H1 (cell line): Measurements from ENCODE around the gene QRICH1.

Experiments used
- HDAC6 ChIP-seq: IDR thresholded peaks from one replicate; pipeline ENCODE4 v1.7.1; 2012; ENCODE audit warnings: low read depth, mild to moderate bottlenecking, inconsistent platforms, low read length, moderate library complexity
- JUN ChIP-seq: IDR thresholded peaks from 2 replicates; pipeline ENCODE4 v1.6.1; 2011; ENCODE audit warnings: low read depth, mild to moderate bottlenecking, improper control_type of control experiment, low read length
- JUND ChIP-seq: IDR thresholded peaks from 2 replicates; pipeline ENCODE4 v1.6.1; 2011; ENCODE audit warnings: mild to moderate bottlenecking, improper control_type of control experiment, low read length
- SIN3A ChIP-seq, 2 experiments: IDR thresholded peaks in 1 of 2; conservative IDR thresholded peaks in 1 of 2; 2 replicates each; pipeline ENCODE4 v1.6.1; 2011 to 2012; ENCODE audit warnings: low read length in 2 of 2, improper control_type of control experiment in 1 of 2, low read depth in 1 of 2, mild to moderate bottlenecking in 1 of 2
- TF ChIP-seq, protein P1 (sequence below), 3 experiments: IDR thresholded peaks; 1 replicate in 2 of 3; 2 replicates in 1 of 3; pipeline versions ENCODE4 v1.5.1 to v1.6.1; 2011; ENCODE audit warnings: low read length in 3 of 3, mild to moderate bottlenecking in 3 of 3, inconsistent platforms in 2 of 3, low read depth in 1 of 3, moderate library complexity in 1 of 3; ENCODE audit not compliant: insufficient read depth in 1 of 3; ENCODE audit errors: control extremely low read depth in 1 of 3

DNA sequence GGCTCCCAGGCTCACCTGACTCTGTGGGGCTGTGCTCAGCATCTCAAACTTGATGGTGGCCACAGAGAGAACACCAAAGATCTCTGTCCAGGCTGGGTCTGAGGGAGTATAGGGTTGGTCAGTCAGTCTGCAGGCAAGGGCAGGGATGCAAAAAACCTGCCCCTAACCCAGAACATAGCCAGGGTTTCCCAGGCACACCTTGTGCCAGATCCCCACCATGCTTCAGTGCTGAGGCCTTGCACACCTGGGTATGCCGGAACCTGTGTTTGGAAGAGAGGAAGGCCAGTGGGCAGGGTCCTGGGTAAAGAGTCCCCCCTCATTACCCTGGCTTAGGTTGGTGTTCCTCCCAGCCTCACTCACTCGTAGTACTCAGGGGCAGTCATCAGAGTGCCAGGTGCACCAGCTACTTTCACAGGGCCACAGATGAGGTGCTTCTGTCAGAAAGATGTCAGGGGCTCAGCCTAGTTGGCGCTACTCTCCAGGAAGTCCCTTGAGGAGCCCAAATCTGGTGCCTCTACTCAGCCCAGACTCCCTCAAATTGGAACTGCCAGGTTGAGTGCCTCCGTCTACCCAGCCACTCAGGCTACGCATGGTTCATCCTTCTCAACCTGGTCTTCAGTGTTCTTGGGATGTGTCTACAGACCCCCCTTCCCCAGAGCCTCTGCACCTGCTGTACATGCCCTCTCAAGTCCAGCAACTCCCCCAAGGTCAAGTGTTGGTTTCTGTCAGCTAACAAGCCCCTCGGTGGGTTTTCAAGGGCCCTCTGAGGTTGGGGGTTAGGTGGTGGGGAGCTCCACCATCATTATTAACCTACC, 77.2 kb downstream of the QRICH1 start:
- TF ChIP-seq HDAC6 (no peak), JUN (no peak), JUND (no peak), SIN3A (conservative IDR thresholded peaks at IDR 0.05 in 1 of 2, IDR thresholded peaks at IDR 0.05 in 1 of 2; ENCODE audit: low read depth in 1 of 2, low read length in 2 of 2) (no peak)
- TF ChIP-seq, protein P1, sequence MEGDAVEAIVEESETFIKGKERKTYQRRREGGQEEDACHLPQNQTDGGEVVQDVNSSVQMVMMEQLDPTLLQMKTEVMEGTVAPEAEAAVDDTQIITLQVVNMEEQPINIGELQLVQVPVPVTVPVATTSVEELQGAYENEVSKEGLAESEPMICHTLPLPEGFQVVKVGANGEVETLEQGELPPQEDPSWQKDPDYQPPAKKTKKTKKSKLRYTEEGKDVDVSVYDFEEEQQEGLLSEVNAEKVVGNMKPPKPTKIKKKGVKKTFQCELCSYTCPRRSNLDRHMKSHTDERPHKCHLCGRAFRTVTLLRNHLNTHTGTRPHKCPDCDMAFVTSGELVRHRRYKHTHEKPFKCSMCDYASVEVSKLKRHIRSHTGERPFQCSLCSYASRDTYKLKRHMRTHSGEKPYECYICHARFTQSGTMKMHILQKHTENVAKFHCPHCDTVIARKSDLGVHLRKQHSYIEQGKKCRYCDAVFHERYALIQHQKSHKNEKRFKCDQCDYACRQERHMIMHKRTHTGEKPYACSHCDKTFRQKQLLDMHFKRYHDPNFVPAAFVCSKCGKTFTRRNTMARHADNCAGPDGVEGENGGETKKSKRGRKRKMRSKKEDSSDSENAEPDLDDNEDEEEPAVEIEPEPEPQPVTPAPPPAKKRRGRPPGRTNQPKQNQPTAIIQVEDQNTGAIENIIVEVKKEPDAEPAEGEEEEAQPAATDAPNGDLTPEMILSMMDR (IDR thresholded peaks at IDR 0.05; ENCODE audit: control extremely low read depth in 1 of 3, insufficient read depth in 1 of 3, low read depth in 1 of 3, low read length in 3 of 3): no peak
